GM10847 (cell line): ENCODE data around the gene POU2AF1.
A peak's percentile ranks its signal among the peaks of the same experiment; 100 is the strongest.

ENCODE experiments used
- POLR2A ChIP-seq: IDR thresholded peaks from 2 replicates; pipeline ENCODE4 v1.6.1; 2011; ENCODE audit not compliant: insufficient read length; ENCODE audit errors: extremely low read depth

The POU2AF1 gene

DNA sequence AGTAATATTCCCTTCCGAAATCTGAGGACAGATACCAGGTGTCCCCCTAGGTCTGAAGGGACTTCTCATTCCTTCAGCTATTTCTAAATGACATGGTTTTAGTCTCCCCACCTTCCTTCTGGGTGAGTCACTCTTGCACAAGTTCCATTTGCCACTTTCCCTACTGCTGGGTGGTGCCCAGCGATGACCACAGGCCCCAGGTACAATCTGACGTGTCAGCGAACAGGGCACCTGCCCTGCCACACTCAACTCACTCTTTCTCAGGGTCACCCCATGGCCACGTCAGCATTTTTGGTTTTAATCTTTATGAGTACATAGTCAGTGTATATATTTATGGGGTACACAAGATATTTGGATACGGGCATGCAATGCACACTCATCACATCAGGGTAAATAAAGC, 17.2 kb downstream of the POU2AF1 start:
- TF ChIP-seq POLR2A: peak; percentile 15

DNA sequence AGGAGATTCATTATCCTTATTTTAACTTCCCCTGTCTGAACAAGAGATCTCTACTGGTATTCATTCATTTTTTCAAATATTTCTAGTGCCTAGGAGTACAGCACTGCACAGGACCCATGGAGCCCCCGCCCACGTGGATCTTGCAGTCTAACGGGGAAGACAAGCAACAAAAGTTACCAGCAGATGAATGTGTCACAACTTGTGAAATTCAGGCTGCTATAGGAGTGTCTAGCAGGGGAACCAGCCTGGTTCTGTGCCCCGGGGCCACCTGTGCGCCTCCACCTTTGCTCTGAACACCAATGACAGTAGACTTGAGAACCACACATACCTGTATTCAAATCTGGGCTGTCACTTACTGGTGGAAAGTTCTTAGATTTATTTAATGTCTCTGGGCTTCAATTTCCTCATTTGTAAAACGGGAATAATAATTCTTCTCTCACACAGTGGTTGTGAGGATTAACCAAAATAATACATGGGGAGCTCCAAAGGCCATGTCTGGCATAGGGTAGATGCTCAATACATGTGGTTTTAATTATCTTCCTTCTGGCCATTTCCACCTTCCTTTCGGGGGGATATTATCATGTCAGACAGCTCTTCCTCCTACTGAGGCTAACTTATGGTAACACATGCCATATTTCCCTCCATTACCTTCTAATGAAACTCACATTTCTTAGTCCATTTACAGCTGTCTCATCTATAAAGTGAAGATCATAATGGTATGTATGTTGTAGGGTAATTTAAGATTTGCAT, 17.8 kb downstream of the POU2AF1 start:
- TF ChIP-seq POLR2A: no peak

DNA sequence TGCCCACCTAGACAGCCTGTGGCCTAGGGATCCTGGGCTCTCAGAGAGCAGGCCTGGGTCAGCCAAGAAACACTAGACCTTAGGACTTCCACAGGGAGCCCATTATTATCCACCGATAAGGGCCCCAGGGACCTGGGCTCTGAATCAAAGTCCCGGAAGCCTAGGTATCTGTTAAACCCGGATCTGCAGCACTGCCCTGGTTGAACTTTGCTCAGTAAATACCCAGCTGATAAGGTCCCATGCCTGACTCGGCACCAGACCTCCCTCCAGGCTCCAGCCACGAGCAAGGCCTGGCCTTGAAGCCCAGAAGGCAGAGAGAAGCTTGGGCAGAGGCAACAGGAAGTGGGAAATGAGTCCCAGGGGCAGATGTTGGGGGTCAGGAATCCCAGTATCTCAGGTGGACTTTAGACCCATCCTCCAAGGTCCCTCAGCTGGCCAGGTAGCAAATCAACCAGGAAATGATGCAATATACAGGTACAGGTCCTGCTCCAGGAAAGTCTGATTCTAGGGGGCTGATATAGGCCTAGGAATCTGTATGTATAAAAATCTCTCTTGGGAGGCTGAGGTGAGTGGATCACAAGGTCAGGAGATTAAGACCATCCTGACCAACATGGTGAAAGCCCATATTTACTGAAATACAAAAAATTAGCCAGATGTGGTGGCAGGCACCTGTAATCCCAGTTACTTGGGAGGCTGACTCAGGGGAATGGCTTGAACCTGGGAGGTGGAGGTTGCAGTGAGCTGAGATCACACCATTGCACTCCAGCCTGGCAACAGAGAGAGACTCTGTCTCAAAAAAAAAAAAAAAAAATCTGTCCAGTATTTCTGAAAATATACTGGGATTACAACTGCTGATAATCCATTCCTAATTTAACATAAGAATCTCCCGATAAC, 18.7 kb downstream of the POU2AF1 start:
- no peak for TF ChIP-seq POLR2A

DNA sequence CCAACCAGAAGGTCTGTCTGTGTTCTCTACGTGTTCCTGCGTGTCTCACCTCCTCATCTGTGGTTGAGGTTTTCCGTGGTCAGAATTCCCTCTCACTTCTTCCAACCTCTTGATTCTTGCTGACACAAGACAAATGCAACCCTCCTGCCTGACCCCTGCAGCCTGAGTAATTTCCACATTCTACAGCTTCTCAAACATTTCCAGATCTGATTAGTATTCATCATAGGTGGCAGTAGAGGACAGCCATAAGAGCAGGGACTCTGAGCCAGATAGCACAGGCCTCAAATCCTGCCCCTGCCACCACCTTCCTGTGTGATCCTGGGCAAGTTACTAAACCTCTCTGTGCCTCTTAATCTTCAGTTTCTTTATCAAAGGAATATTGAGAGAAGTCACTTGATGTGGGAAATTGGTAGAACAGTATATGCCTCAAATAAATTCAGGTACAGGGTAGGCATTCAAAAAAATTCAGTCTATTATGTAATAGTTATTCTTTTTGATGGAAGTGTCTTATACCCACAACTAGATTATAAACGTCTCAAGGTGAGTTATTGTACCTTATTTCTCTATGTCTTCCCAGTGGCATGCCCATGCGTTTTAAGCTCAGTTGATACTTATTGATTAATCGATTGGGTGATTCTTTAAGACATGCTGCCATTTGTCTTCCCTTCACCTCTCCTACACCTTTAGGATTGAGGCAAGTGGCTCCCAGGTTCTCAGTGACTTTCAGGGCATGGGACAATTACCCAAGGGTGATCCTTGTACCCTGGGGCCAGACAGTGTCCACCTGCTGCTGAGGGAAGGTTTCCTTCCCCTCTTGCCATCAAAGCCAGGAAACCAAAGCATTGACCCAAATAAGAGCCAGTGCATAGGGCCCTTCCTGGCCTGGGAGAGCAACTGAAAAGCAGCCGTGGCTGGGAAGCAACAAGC, 19.6 kb downstream of the POU2AF1 start:
- TF ChIP-seq POLR2A: no peak

DNA sequence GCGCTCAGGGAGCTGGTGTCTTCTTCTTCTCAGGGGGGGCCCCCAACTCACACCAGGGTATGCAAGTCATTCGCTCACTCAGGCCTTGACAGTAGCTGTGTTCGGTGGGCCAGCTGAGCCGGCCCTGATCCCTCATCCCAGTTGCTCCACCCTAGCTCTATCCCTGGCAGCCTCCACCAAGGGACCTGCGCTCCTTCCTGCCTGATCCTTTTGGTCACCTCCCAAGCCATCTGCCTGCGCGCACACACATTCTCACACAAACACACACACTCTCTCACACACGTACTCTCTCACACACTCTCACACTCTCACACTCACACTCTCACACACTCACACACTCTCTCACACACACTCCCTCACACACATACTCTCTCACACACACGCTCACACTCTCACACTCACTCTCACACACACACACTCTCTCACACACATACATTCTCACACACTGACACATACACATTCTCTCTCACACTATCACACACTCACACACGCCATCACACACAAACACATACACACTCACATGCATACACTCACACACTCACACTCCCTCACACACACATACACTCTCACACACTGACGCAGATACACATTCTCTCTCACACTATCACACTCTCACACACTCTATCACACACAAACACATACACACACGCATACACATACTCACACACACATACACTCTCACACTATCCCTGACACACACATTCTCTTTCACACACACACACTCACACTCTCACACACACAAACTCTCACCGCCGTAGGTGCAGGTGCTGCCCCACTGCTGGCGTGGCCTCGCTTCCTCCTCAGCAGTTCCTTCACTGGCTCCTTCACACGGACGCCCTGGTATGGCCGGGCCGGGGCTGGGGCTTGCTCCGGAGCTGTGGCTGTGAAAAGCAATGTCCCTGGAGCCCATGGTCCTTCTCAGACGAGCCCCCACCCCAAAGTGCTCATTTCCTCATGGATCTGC, 20.8 kb downstream of the POU2AF1 start:
- TF ChIP-seq POLR2A: peak; percentile 14

DNA sequence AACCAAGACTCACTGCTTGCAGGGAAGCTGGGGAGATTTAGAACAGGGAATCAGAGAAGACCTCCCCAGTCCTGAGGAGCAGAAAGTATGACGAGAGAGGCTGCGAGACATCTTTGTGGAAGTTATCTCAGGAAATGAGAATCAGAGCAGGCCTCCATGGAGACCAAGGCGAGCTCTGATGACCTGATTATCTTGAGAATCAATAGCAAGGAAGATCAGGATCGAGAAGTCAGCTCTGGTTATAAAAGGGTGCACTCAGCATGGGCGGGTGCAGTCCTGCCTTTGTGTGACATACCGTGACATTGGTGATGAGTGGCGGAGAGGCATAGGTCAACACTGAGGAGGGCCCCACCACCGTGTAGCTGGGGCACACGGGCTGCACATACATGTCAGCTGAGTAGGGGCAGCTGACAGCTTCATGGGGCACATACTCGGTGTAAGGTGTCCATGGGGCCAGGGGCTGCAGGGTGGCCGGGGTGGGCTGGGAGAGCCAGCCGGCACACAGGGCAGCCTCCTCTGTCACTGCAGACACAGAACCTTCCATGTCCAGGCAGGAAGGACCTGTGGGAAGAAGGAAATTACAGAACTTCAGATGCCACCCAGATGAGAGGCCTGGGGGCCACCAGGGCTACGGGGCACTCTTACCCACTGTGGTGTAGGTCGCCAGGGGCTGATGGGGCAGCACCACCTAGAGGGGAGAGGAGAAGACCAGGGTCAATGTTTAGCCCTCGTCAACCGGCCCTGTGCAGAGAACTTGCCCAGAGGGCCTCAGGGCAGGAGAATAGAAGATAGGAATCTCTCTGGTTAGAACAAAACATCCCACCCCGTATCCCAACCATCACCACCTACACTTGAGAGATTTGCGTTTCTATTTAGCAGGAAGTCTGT, 21.7 kb downstream of the POU2AF1 start:
- TF ChIP-seq POLR2A: no peak

DNA sequence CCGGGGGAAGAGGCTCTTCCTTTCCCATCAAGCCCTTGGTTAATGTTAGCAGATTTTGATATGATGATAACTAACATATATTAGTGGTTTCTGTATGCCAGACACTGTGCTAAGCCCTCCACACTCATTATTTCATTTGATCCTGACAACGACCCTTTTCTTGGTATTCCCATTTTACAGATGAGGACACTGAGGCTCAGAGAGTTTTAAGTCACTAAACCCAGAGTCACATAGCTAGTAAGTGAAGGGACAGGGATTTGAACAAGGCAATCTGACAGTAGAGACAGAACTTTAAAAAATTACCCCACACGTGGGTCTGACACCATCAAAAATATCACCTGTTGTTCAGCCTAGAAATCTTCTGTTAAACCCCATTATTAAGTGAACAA, 22.4 kb downstream of the POU2AF1 start:
- no peak for TF ChIP-seq POLR2A

DNA sequence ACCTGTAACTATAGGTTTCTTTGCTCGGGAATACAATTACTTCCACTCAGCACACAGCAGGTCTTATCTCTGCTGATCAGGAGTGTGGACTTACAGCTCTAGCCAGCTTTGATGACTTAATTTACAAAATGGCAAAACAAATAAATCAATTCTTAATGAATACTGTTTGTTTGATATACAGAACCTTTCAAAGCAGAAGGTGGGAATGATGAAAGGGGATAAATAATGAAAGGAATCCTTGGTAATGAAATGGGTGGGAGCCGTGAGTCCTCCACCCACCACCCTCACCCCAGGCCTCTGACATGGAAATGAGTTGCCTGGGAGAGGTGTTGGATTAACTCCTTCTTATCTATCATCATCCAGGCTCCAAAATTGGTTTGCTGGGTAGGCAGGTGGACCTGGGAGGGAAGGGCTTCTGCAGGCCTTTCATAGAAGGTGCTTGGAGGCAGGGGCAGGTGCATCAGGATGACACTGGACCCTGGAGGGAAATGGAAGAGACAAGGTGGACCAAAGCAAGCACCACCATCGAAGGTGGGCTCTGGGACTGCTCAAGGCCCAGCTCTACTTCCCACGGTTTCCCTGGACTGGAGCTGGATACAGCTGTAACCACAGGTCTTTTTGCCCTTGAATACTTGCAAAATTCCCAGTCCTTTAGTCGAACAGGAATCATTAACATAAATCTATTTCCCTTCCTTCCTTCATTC, 23.0 kb downstream of the POU2AF1 start:
- TF ChIP-seq POLR2A: no peak

DNA sequence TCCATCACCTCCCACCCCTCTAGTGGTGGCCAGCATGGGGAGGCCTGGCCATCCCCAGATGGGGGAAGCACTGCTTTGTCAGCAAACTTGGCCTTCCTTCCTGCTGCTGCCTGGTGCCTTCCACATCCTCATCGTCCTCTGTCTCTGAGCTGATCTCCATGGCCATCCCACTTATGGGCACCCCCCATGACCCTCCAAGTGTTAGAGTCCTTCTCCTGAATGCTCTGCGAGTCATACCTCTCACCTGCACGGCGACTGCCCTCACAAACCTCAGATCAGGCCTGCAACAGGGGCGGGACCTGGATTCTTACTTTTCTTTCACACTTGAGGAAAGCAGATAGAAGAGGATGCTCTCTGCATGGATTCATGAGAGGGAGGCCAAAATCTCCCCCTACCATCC, 24.0 kb downstream of the POU2AF1 start:
- no peak for TF ChIP-seq POLR2A

DNA sequence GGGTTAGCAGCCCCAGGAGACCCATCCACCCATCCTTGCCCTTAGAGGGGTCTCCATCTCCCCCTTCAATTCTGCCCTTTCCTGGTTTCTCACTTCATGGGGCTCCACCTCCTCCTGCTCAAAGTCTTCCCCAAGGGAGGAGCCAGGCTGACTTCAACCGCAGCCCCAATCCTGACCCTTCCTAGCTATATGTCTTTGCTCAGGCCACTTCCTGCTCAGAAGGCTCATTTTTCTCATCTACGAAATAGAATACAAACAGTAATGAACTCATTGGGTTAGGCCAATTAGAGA, 24.5 kb downstream of the POU2AF1 start:
- no peak for TF ChIP-seq POLR2A

DNA sequence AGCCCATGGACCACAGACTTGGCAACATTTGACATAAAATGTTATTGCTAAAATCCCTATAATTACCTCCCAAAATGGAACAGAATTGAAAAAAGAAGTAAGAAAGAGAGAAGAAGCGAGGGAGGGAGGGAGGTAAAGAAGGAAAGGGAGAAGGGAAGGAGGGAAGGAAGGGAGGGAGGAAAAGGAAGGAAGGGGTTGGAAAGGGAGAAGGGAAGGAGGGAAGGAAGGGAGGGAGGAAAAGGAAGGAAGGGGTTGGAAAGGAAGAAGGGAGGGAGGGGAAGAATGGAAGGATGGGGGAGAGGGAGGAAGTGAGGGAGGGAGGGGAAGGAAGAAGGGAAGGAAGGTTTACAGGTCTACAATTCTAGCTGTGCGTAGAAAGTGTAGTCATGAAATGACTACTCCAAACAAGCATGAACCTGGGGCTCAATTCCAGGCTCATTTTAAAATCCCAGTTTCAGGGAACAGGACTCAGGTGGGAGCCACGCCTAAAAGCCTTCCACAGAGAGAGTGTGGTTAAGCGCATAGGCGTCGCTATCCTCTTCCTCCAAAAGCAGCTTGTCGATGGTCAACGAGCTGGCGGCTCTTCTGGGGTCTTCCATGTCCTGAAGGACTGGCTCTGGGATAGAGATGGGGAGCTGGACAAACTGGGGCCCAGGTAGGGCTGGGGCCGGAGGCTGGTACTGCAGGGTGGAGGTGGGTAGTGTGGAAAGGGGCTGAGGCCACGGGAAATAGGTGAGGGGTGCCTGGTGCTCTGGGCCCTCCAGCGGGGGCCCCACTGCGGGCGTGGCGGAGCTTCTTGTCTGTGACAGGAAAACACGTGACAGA, 25.1 kb downstream of the POU2AF1 start:
- TF ChIP-seq POLR2A: no peak
